Measurements from ENCODE around the gene DUS1L.

GRCh38 chr17:82063424-82064415 is 1.9 kb downstream of the DUS1L start:
- TF ChIP-seq CTCF (optimal IDR thresholded peaks at IDR 0.05 in 1 of 3, IDR thresholded peaks at IDR 0.05 in 1 of 3, conservative IDR thresholded peaks at IDR 0.05 in 1 of 3; ENCODE audit: extremely low read depth in 1 of 3, insufficient read depth in 2 of 3, low read length in 3 of 3) (no peak), EZH2 (IDR thresholded peaks at IDR 0.05; ENCODE audit: low read length) (no peak)

All from keratinocyte (primary cell).